ENCODE results near the gene CD3E. TPM values are rescaled to one million over a fixed set of nuclear protein-coding genes. Genes with fewer than 3 reads are reported as not detected.

Gene CD3E
- total RNA-seq, 2 experiments from 2014 or later, result 400 to 530 TPM

GRCh38 chr11:118322721-118323120 lies 18.2 kb downstream of the CD3E start:
- ATAC-seq (no peak), DNase-seq (no peak)
- Mint-ChIP-seq H3K27ac (no peak overlapping the region), H3K36me3 (ENCODE audit: low read depth) (peaks cover 24% of the 10 kb centered on the region), H3K4me3 (no peak overlapping the region), H3K9me3 (ENCODE audit: low read depth) (peaks cover 2% of the 10 kb centered on the region), H3K4me1 (peaks cover 53% of the 10 kb centered on the region), H3K27me3 (no peaks in the 10 kb centered on the region)
- POLR2A ChIA-PET, result no interaction called here
- intact Hi-C loops (cut with DNase I, micrococcal nuclease), result no loop called here
- CTCF ChIA-PET, result interaction anchor here (1.7 kb wide), 2 partner anchors 8 to 151 kb away, joined by 3 to 5 read pairs; no protein-coding TSS in a partner anchor

- Mint-ChIP-seq H3K4me3 (no peak overlapping the region), H3K27ac (no peak overlapping the region), H3K4me1 (peaks cover 32% of the 10 kb centered on the region), H3K27me3 (no peaks in the 10 kb centered on the region), H3K36me3 (ENCODE audit: low read depth) (peaks cover 16% of the 10 kb centered on the region), H3K9me3 (ENCODE audit: low read depth) (no peaks in the 10 kb centered on the region)
- ChIA-PET POLR2A (no interaction called here), CTCF (no interaction called here)
- intact Hi-C loops (cut with DNase I, micrococcal nuclease), result no loop called here
- DNase-seq (no peak), ATAC-seq (no peak)
Observed at GRCh38 chr11:118325283-118325682, 20.8 kb downstream of the CD3E start.

GRCh38 chr11:118328745-118329144 lies 24.2 kb downstream of the CD3E start:
- intact Hi-C loops (cut with DNase I, micrococcal nuclease), result no loop called here
- Mint-ChIP-seq H3K27ac (no peak overlapping the region), H3K4me1 (peaks cover 15% of the 10 kb centered on the region), H3K36me3 (ENCODE audit: low read depth) (peaks cover 9% of the 10 kb centered on the region), H3K9me3 (ENCODE audit: low read depth) (no peaks in the 10 kb centered on the region), H3K27me3 (no peaks in the 10 kb centered on the region), H3K4me3 (no peak overlapping the region)
- CTCF ChIA-PET, result no interaction called here
- POLR2A ChIA-PET, result no interaction called here
- DNase-seq (no peak), ATAC-seq (no peak)

- H3K4me1 Mint-ChIP-seq, result peaks cover 48% of the 10 kb centered on the region
- ChIA-PET POLR2A (no interaction called here), CTCF (interaction anchor here (1.4 kb wide), 1 partner anchor 10 kb away, joined by 3 read pairs; no protein-coding TSS in a partner anchor)
- DNase-seq (no peak), ATAC-seq (peak; percentile 16)
- intact Hi-C loops (cut with DNase I, micrococcal nuclease), result no loop called here
- H3K27ac Mint-ChIP-seq, result peak overlapping the region; percentile 97
- H3K4me3 Mint-ChIP-seq, result peak overlapping the region; percentile 57
- H3K9me3 Mint-ChIP-seq (ENCODE audit: low read depth), result no peaks in the 10 kb centered on the region
- peaks cover 36% of the 10 kb centered on the region for H3K36me3 Mint-ChIP-seq (ENCODE audit: low read depth)
- no peaks in the 10 kb centered on the region for H3K27me3 Mint-ChIP-seq
Observed at GRCh38 chr11:118334745-118335144, 30.2 kb downstream of the CD3E start.

- DNase-seq (peak; percentile 94), ATAC-seq (peak; percentile 63)
- Mint-ChIP-seq H3K4me1 (peaks cover 45% of the 10 kb centered on the region), H3K36me3 (ENCODE audit: low read depth) (peaks cover 55% of the 10 kb centered on the region), H3K9me3 (ENCODE audit: low read depth) (no peaks in the 10 kb centered on the region), H3K27ac (peak overlapping the region; percentile 100), H3K27me3 (no peaks in the 10 kb centered on the region), H3K4me3 (peak overlapping the region; percentile 83)
- ChIA-PET POLR2A (interaction anchor here (0.7 to 1.4 kb wide), 5 partner anchors 30 to 122 kb away, joined by 3 to 6 read pairs (median 4); partner anchors contain the start of gene CD3E), CTCF (interaction anchor here (0.8 to 2.2 kb wide), 10 partner anchors 9 to 140 kb away, joined by 3 to 11 read pairs (median 4); no protein-coding TSS in a partner anchor)
- intact Hi-C loops (cut with DNase I, micrococcal nuclease), result loop anchor here (1.0 to 2.0 kb wide), 4 partner anchors 29 to 234 kb away; partner anchors contain the start of genes ARCN1 (in 1 of the 2) and CD3E (in 1 of the 2)
Observed at GRCh38 chr11:118338637-118339061, 34.1 kb downstream of the CD3E start.

DNA sequence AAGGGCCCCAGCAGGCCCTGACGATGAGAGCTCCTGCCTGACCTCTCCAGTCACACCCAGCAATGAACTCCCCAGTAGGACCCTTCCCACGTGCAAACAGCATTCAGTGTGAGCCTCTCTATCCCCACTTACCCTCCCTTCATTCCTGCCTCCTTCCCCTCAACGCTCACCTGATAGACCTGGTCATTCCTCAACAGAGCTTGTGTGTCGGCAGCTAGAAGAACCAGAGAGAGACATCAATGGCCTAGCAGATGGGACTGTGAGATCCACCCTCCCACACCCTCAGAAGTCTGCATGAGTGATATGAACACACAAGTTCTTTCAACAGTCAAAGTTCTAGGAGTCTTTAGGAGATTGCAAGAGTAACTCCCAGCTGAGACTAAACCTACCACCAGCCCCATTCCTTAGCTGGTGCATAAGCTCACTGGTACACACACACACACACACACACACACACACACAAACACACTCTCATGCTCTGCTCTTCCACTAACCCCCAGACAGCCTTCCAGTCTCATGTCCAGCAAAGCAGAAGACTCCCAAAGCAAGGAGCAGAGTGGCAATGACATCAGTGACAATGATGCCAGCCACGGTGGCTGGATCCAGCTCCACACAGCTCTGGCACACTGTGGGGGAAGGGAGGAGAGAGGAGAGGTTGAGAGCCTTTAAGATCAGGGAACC lies 34.9 kb downstream of the CD3E start:
- Mint-ChIP-seq H3K36me3 (ENCODE audit: low read depth) (peaks cover 55% of the 10 kb centered on the region), H3K4me1 (peaks cover 45% of the 10 kb centered on the region)

DNA sequence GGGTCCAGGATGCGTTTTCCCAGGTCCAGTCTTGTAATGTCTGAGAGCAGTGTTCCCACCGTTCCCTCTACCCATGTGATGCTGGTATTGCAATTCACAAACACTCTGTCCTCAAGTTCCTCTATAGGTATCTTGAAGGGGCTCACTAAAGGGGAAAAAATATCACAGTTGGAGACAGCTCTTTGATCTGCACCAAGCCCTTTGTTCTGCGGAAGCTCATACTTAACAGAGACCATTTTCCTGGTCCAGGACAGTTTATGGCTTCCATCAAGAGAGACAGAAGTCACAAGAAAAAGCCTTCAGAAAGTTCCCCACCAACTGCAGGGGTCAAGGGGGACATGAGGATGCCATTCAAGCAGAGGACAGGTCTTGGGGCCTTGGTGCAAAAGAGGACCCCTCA lies 35.9 kb downstream of the CD3E start:
- CTCF ChIA-PET, result interaction anchor here (0.8 to 2.4 kb wide), 4 partner anchors 12 to 141 kb away, joined by 3 to 11 read pairs (median 8); no protein-coding TSS in a partner anchor
- Mint-ChIP-seq H3K27ac (peak overlapping the region; percentile 100), H3K9me3 (ENCODE audit: low read depth) (no peaks in the 10 kb centered on the region), H3K4me1 (peaks cover 42% of the 10 kb centered on the region), H3K27me3 (no peaks in the 10 kb centered on the region), H3K4me3 (peak overlapping the region; percentile 83), H3K36me3 (ENCODE audit: low read depth) (peaks cover 59% of the 10 kb centered on the region)
- ATAC-seq (no peak), DNase-seq (no peak)
- POLR2A ChIA-PET, result interaction anchor here (1.1 to 3.8 kb wide), 2 partner anchors 36 to 116 kb away, joined by 3 to 23 read pairs; partner anchors contain the start of gene CD3E
- intact Hi-C loops (cut with DNase I, micrococcal nuclease), result loop anchor here (5.0 kb wide), 2 partner anchors 98 to 587 kb away; partner anchors contain the start of gene BCL9L (in 1 of the 2)

More for the DNA sequence above, 34.9 kb downstream of the CD3E start:
- ChIA-PET CTCF (interaction anchor here (0.8 to 2.4 kb wide), 9 partner anchors 8 to 140 kb away, joined by 3 to 11 read pairs (median 4); no protein-coding TSS in a partner anchor), POLR2A (interaction anchor here (0.7 to 1.4 kb wide), 6 partner anchors 31 to 123 kb away, joined by 3 to 6 read pairs (median 4); partner anchors contain the start of gene CD3E)
- Mint-ChIP-seq H3K27me3 (no peaks in the 10 kb centered on the region), H3K9me3 (ENCODE audit: low read depth) (no peaks in the 10 kb centered on the region), H3K4me3 (peak overlapping the region; percentile 83), H3K27ac (peak overlapping the region; percentile 100)
- DNase-seq (peak; percentile 50), ATAC-seq (no peak)
- intact Hi-C loops (cut with DNase I, micrococcal nuclease), result loop anchor here (1.0 to 2.0 kb wide), 2 partner anchors 30 to 107 kb away; no protein-coding TSS in a partner anchor

DNA sequence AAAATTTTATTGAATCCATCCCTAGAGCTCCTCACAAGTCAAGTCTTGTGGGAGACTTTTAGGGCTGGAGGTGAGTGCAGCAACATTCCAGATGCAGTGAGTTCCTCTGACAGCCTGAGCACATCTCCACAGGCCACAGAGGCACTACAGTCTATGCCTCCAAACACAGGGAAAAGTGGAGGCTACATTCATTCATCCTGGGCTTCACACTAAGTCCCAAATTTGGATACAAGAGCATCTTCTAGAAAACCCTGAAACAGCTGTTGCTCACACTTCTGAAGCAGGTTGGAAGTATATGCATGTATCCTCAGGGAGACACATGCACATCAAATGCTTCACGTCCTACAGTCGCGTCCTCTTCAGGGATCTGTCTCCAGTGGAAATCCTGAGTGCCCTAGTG lies 36.7 kb downstream of the CD3E start:
- Mint-ChIP-seq H3K4me1 (peaks cover 45% of the 10 kb centered on the region), H3K4me3 (peak overlapping the region; percentile 83), H3K27me3 (no peaks in the 10 kb centered on the region), H3K9me3 (ENCODE audit: low read depth) (no peaks in the 10 kb centered on the region), H3K36me3 (ENCODE audit: low read depth) (peaks cover 64% of the 10 kb centered on the region), H3K27ac (peak overlapping the region; percentile 100)
- intact Hi-C loops (cut with DNase I, micrococcal nuclease), result loop anchor here (5.0 kb wide), 2 partner anchors 99 to 586 kb away; partner anchors contain the start of gene BCL9L (in 1 of the 2)
- no peak for ATAC-seq
- CTCF ChIA-PET, result interaction anchor here (0.7 to 2.4 kb wide), 6 partner anchors 11 to 143 kb away, joined by 4 to 15 read pairs (median 8); no protein-coding TSS in a partner anchor
- no peak for DNase-seq
- POLR2A ChIA-PET, result interaction anchor here (3.8 kb wide), 1 partner anchor 37 kb away, joined by 23 read pairs; the partner anchor contains the start of gene CD3E

DNA sequence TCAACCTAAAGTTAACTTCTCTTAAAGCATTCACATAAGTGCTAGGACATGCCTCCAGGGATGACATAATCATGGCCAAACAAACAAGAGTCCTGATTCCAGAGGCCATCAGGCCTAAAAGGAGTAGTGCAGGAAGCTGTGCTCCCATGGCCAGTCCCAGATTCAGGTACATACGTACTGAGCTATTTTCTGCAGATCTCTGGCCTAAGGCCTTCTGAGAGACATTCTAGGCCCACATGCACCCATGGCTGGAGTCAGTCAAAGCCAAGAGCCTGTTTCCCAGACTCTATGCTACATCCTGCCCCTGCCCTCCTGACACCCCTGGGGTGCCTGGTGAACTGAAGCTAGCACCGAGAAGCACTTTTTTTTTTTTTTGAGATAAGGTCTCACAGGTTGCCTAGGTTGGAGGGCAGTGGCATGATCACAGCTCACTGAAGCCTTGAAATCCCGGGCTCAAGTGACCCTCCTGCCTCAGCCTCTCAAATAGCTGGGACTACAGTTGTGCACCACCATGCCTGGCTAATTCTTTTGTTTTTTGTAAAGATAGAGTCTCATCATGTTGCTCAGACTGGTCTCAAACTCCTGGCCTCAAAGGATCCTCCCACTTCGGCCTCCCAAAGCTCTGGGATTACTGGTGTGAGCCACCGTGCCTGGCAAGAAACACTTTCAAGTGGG lies 37.4 kb downstream of the CD3E start:
- H3K27me3 Mint-ChIP-seq, result no peaks in the 10 kb centered on the region
- H3K4me1 Mint-ChIP-seq, result peaks cover 48% of the 10 kb centered on the region
- H3K27ac Mint-ChIP-seq, result peak overlapping the region; percentile 100
- peak; percentile 38 for DNase-seq
- CTCF ChIA-PET, result interaction anchor here (0.6 to 2.0 kb wide), 14 partner anchors 10 to 981 kb away, joined by 3 to 15 read pairs (median 5); partner anchors contain the start of gene TREH
- peak overlapping the region; percentile 83 for H3K4me3 Mint-ChIP-seq
- H3K9me3 Mint-ChIP-seq (ENCODE audit: low read depth), result no peaks in the 10 kb centered on the region
- POLR2A ChIA-PET, result interaction anchor here (0.6 to 3.8 kb wide), 5 partner anchors 33 to 101 kb away, joined by 4 to 23 read pairs (median 4); partner anchors contain the start of gene CD3E
- ATAC-seq, result no peak
- H3K36me3 Mint-ChIP-seq (ENCODE audit: low read depth), result peaks cover 64% of the 10 kb centered on the region
- intact Hi-C loops (cut with DNase I, micrococcal nuclease), result loop anchor here (1.0 to 5.0 kb wide), 7 partner anchors 38 to 585 kb away; partner anchors contain the start of genes ATP5MG (in 2 of the 2), BCL9L (in 1 of the 2) and CD3E (in 1 of the 2)

DNA sequence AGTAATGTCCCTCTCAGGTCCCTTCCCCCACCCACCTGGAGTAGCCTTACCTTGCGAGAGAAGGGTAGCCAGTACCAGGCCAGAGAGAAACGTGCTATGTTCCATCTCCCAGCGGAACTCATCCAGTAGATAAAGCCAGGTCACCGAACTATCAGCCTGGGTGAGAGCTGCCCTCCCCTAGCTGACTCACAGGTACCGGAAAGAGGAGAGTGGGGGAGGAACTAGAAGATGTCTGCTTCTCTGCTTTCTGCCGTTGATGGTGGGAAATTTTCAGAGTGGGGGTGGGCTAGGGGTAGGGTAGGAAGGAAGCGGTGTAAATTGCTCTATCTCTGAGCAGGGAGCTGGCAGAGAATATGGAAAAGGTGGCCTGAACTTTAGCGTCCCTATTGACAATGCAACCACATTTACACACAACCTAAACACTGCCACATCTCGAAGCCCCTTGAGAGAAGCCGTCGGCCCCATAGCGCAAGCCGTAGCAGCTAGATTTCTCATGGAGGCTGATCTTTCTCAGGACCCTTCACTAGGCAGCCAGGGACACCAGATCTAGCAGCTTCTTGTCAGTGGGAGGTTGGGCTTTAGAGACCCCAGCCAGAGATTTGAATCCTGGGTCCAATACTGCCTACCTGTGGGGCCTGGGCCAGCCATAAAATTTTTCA lies 38.1 kb downstream of the CD3E start, which contains the start of gene CD3D:
CD3D (minus strand) TSS at position 203 of the 659 bp plus-strand sequence; CDS start at position 105, 98 bp downstream.
- Mint-ChIP-seq H3K9me3 (ENCODE audit: low read depth) (no peaks in the 10 kb centered on the region), H3K27me3 (no peaks in the 10 kb centered on the region), H3K4me1 (peaks cover 53% of the 10 kb centered on the region), H3K4me3 (peak within 1 kb of the TSS; percentile 83), H3K27ac (peak within 1 kb of the TSS; percentile 100), H3K36me3 (ENCODE audit: low read depth) (peaks cover 67% of the 10 kb centered on the region)
- POLR2A ChIA-PET, result interaction anchor here (0.6 to 3.8 kb wide), 7 partner anchors 34 to 292 kb away, joined by 3 to 23 read pairs (median 4); partner anchors contain the start of genes CD3E and MPZL3
- DNase-seq (peak; percentile 84), ATAC-seq (peak; percentile 62)
- CTCF ChIA-PET, result interaction anchor here (0.6 to 2.0 kb wide), 15 partner anchors 10 to 980 kb away, joined by 3 to 15 read pairs (median 5); partner anchors contain the start of gene TREH
- intact Hi-C loops (cut with DNase I, micrococcal nuclease), result loop anchor here (1.0 to 5.0 kb wide), 7 partner anchors 38 to 585 kb away; partner anchors contain the start of genes ATP5MG (in 2 of the 2), BCL9L (in 1 of the 2) and CD3E (in 1 of the 2)

All from activated CD4-positive, alpha-beta T cell treated with anti-CD3 and anti-CD28 coated beads for 36 hours (primary cell).